Raji (cell line): ENCODE data around the gene PSMD6.

Experiments
- POLR2A ChIP-seq: IDR thresholded peaks from 2 replicates; pipeline ENCODE4 v1.6.1; 2011; ENCODE audit warnings: low read depth, low read length, control low read depth; ENCODE audit not compliant: insufficient read depth

PSMD6 gene

GRCh38 chr3:63979093-63979885 lies 44.0 kb downstream of the PSMD6 start:
- TF ChIP-seq POLR2A = no peak

- no peak for TF ChIP-seq POLR2A
Observed at GRCh38 chr3:63977893-63978292, 45.4 kb downstream of the PSMD6 start.

- no peak for TF ChIP-seq POLR2A
Observed at GRCh38 chr3:63976872-63977200, 46.5 kb downstream of the PSMD6 start.

GRCh38 chr3:63976161-63976871 lies 47.0 kb downstream of the PSMD6 start:
- TF ChIP-seq POLR2A = no peak

- TF ChIP-seq POLR2A = no peak
Observed at GRCh38 chr3:63975723-63976122, 47.6 kb downstream of the PSMD6 start.

GRCh38 chr3:63974451-63974850 lies 48.8 kb downstream of the PSMD6 start:
- TF ChIP-seq POLR2A = no peak

- no peak for TF ChIP-seq POLR2A
Observed at GRCh38 chr3:63973406-63973805, 49.9 kb downstream of the PSMD6 start.

- TF ChIP-seq POLR2A = no peak
Observed at GRCh38 chr3:63972987-63973386, 50.3 kb downstream of the PSMD6 start.

GRCh38 chr3:63972196-63972595 lies 51.1 kb downstream of the PSMD6 start:
- TF ChIP-seq POLR2A = no peak

GRCh38 chr3:63970631-63971475 lies 52.4 kb downstream of the PSMD6 start:
- no peak for TF ChIP-seq POLR2A

- no peak for TF ChIP-seq POLR2A
Observed at GRCh38 chr3:63969876-63970275, 53.4 kb downstream of the PSMD6 start.

GRCh38 chr3:63968612-63969350 lies 54.5 kb downstream of the PSMD6 start:
- no peak for TF ChIP-seq POLR2A

GRCh38 chr3:63967675-63968611 lies 55.4 kb downstream of the PSMD6 start:
- no peak for TF ChIP-seq POLR2A

GRCh38 chr3:63966871-63967270 lies 56.4 kb downstream of the PSMD6 start:
- TF ChIP-seq POLR2A = no peak
